H1 (cell line): Measurements from ENCODE around the gene ATXN7. TPM values are rescaled to one million over a fixed set of nuclear protein-coding genes. Genes with fewer than 3 reads are reported as not detected.

ENCODE experiments used
- CTCF ChIA-PET: fragments of 300-600 bp; sonication (Branson Sonifier 250); formaldehyde crosslinking; loops from one replicate; lab custom pipeline; 2021; ENCODE audit not compliant: partially characterized antibody; lab: Charles Lee
- POLR2A ChIA-PET: fragments of 300-600 bp; sonication (Branson Sonifier 250); formaldehyde crosslinking; loops from one replicate; lab custom pipeline; 2021; ENCODE audit warnings: inconsistent platforms; ENCODE audit not compliant: partially characterized antibody; lab: Charles Lee
- DNase-seq, 2 experiments: peaks; one replicate each; pipeline versions ENCODE4 v3.0.0 to v3.0.0-alpha.2; 2010 to 2022; ENCODE audit warnings: low spot score in 2 of 2, low read depth in 1 of 2, mixed read lengths in 1 of 2
- FAIRE-seq: peaks from 2 replicates; lab custom pipeline; 2011; peaks lifted over from hg19 to GRCh38; lab: Jason Lieb, UNC
- H2AFZ ChIP-seq: 2 replicates; pipeline ENCODE4 v1.8.1; 2012; ENCODE audit warnings: low read length, inconsistent platforms
- H2AK5ac ChIP-seq: 2 replicates; pipeline ENCODE4 v1.6.1; 2013; ENCODE audit warnings: low read depth, low read length
- H2BK120ac ChIP-seq: replicated peaks from 2 replicates; pipeline ENCODE3; 2013; ENCODE audit warnings: low read depth, low read length, inconsistent platforms
- H2BK12ac ChIP-seq: 2 replicates; pipeline ENCODE4 v1.6.1; 2013; ENCODE audit warnings: low read depth, low read length
- H2BK15ac ChIP-seq: 2 replicates; pipeline ENCODE4 v1.6.1; 2013; ENCODE audit warnings: low read length
- H2BK20ac ChIP-seq: 2 replicates; pipeline ENCODE4 v1.6.1; 2013; ENCODE audit warnings: low read length
- H2BK5ac ChIP-seq: 2 replicates; pipeline ENCODE4 v1.6.1; 2013; ENCODE audit warnings: low read depth, low read length
- H3K14ac ChIP-seq: 2 replicates; pipeline ENCODE4 v1.6.1; 2013; ENCODE audit warnings: inconsistent platforms; ENCODE audit not compliant: insufficient read length
- H3K18ac ChIP-seq: 2 replicates; pipeline ENCODE4 v1.6.1; 2013; ENCODE audit warnings: low read length; ENCODE audit errors: extremely low read depth
- H3K23ac ChIP-seq: 2 replicates; pipeline ENCODE4 v1.6.1; 2013; ENCODE audit warnings: inconsistent platforms; ENCODE audit not compliant: insufficient read length
- H3K23me2 ChIP-seq: 2 replicates; pipeline ENCODE4 v1.6.1; 2013; ENCODE audit warnings: low read depth, low read length
- H3K27ac ChIP-seq: 2 replicates; pipeline ENCODE4 v1.6.1; 2011; ENCODE audit warnings: low read depth, low read length, inconsistent platforms
- H3K27me3 ChIP-seq, 4 experiments: replicated peaks in 1 of 4; 1 replicate in 1 of 4; 2 replicates in 3 of 4; pipeline versions ENCODE4 v1.6.1 to v1.8.1; 2011 to 2013; ENCODE audit warnings: low read length in 3 of 4, mild to moderate bottlenecking in 3 of 4, inconsistent platforms in 2 of 4, mixed read lengths in 2 of 4, moderate library complexity in 1 of 4; ENCODE audit not compliant: control insufficient read depth in 3 of 4, insufficient read depth in 3 of 4; ENCODE audit errors: extremely low read depth in 1 of 4
- H3K36me3 ChIP-seq, 4 experiments: 2 replicates each; pipeline versions ENCODE4 v1.6.1 to v1.8.1; 2011 to 2013; ENCODE audit warnings: mild to moderate bottlenecking in 4 of 4, low read length in 3 of 4, moderate library complexity in 2 of 4, control low read depth in 1 of 4, inconsistent platforms in 1 of 4; ENCODE audit not compliant: insufficient read depth in 4 of 4, control insufficient read depth in 2 of 4
- H3K4ac ChIP-seq: replicated peaks from 2 replicates; pipeline ENCODE3; 2013; ENCODE audit warnings: low read length, low read depth, mixed read lengths, inconsistent platforms; ENCODE audit not compliant: insufficient read length
- H3K4me1 ChIP-seq, 4 experiments: replicated peaks in 1 of 4; 1 replicate in 1 of 4; 2 replicates in 3 of 4; pipeline versions ENCODE4 v1.6.1 to v1.8.1; 2011 to 2013; ENCODE audit warnings: low read length in 3 of 4, inconsistent platforms in 2 of 4, mixed read lengths in 1 of 4; ENCODE audit not compliant: insufficient read depth in 4 of 4, control insufficient read depth in 3 of 4
- H3K4me2 ChIP-seq, 2 experiments: 2 replicates each; pipeline versions ENCODE4 v1.6.1 to v1.8.1; 2011 to 2013; ENCODE audit warnings: low read depth in 2 of 2, low read length in 2 of 2, control low read depth in 1 of 2, inconsistent platforms in 1 of 2, mild to moderate bottlenecking in 1 of 2; ENCODE audit not compliant: insufficient read depth in 1 of 2
- H3K4me3 ChIP-seq, 4 experiments: fragments of 200-600, 300-600 bp in 1 of 4; sonication (generic), shearing (Covaris generic), sonication (Bioruptor Twin) in 1 of 4; 2 replicates each; pipeline versions ENCODE4 v1.5.1 to v1.8.1; 2011 to 2016; ENCODE audit warnings: low read length in 4 of 4, low read depth in 3 of 4, control low read depth in 2 of 4, inconsistent platforms in 2 of 4, mild to moderate bottlenecking in 2 of 4, mixed read lengths in 1 of 4, moderate library complexity in 1 of 4; ENCODE audit not compliant: insufficient read depth in 2 of 4; ENCODE audit errors: extremely low read depth in 1 of 4
- H3K56ac ChIP-seq: replicated peaks from 2 replicates; pipeline ENCODE3; 2013; ENCODE audit warnings: low read depth, mild to moderate bottlenecking, mixed read lengths, low read length, inconsistent platforms; ENCODE audit not compliant: insufficient read length
- H3K79me1 ChIP-seq: 2 replicates; pipeline ENCODE4 v1.6.1; 2013; ENCODE audit warnings: low read depth, low read length, control low read depth
- H3K79me2 ChIP-seq, 2 experiments: 2 replicates each; pipeline versions ENCODE4 v1.6.1 to v1.8.1; 2012 to 2013; ENCODE audit warnings: low read length in 2 of 2, mild to moderate bottlenecking in 2 of 2, inconsistent platforms in 1 of 2; ENCODE audit not compliant: insufficient read depth in 2 of 2, control insufficient read depth in 1 of 2
- H3K9ac ChIP-seq, 4 experiments: replicated peaks in 1 of 4; 1 replicate in 1 of 4; 2 replicates in 3 of 4; pipeline versions ENCODE4 v1.6.1 to v1.8.1; 2011 to 2013; ENCODE audit warnings: low read depth in 3 of 4, low read length in 3 of 4, control low read depth in 2 of 4, mild to moderate bottlenecking in 2 of 4, moderate library complexity in 2 of 4, inconsistent platforms in 1 of 4; ENCODE audit errors: extremely low read depth in 1 of 4
- H3K9me3 ChIP-seq, 2 experiments: 2 replicates each; pipeline versions ENCODE4 v1.6.1 to v1.8.1; 2012 to 2013; ENCODE audit warnings: mild to moderate bottlenecking in 2 of 2, moderate library complexity in 2 of 2, control low read depth in 1 of 2, inconsistent platforms in 1 of 2, low read depth in 1 of 2, low read length in 1 of 2, mixed read lengths in 1 of 2; ENCODE audit not compliant: insufficient read depth in 2 of 2
- H4K20me1 ChIP-seq, 2 experiments: replicated peaks in 1 of 2; 2 replicates each; pipeline versions ENCODE3 to v1.8.1; 2011 to 2013; ENCODE audit warnings: inconsistent platforms in 2 of 2, low read length in 2 of 2, mild to moderate bottlenecking in 1 of 2; ENCODE audit not compliant: insufficient read depth in 2 of 2, control insufficient read depth in 1 of 2
- H4K5ac ChIP-seq: 2 replicates; pipeline ENCODE4 v1.6.1; 2013; ENCODE audit warnings: low read length, low read depth, mixed read lengths, inconsistent platforms; ENCODE audit not compliant: insufficient read length
- H4K8ac ChIP-seq: 2 replicates; pipeline ENCODE4 v1.8.0; 2013; ENCODE audit warnings: mild to moderate bottlenecking, moderate library complexity, low read length, inconsistent platforms; ENCODE audit not compliant: insufficient read depth; ENCODE audit errors: extremely low read depth
- H4K91ac ChIP-seq: replicated peaks from 2 replicates; pipeline ENCODE3; 2013; ENCODE audit warnings: low read length, mixed read lengths, inconsistent platforms; ENCODE audit not compliant: insufficient read length
- ASH2L ChIP-seq: fragments of 200-600, 300-600 bp; sonication (generic); IDR thresholded peaks from one replicate; pipeline ENCODE4 v1.7.1; 2017; ENCODE audit warnings: low read length
- ATF2 ChIP-seq: IDR thresholded peaks from 2 replicates; pipeline ENCODE4 v1.6.1; 2012; ENCODE audit warnings: low read length, inconsistent platforms
- ATF3 ChIP-seq: IDR thresholded peaks from 2 replicates; pipeline ENCODE4 v1.6.1; 2011; ENCODE audit warnings: low read depth, mild to moderate bottlenecking, low read length; ENCODE audit not compliant: insufficient read depth
- BCL11A ChIP-seq, 2 experiments: IDR thresholded peaks; one replicate each; pipeline ENCODE4 v1.6.1; 2011; ENCODE audit warnings: low read depth in 2 of 2, low read length in 2 of 2, mild to moderate bottlenecking in 2 of 2
- CHD2 ChIP-seq: IDR thresholded peaks from 2 replicates; pipeline ENCODE4 v1.6.1; 2012; ENCODE audit warnings: low read length, improper control_type of control experiment
- KDM1A ChIP-seq: fragments of 200-600, 300-600 bp; sonication (generic); IDR thresholded peaks from 2 replicates; pipeline ENCODE4 v1.7.1; 2016; ENCODE audit warnings: mild to moderate bottlenecking, low read length, borderline replicate concordance
- PHF8 ChIP-seq: fragments of 200-600 bp; sonication (generic); conservative IDR thresholded peaks from 2 replicates; pipeline ENCODE4 v1.7.1; 2012; ENCODE audit warnings: low read depth, mild to moderate bottlenecking, inconsistent platforms, low read length, moderate library complexity
- POLR2AphosphoS5 ChIP-seq: IDR thresholded peaks from 2 replicates; pipeline ENCODE4 v1.6.1; 2011; ENCODE audit warnings: low read depth, low read length
- RAD21 ChIP-seq, 2 experiments: IDR thresholded peaks in 1 of 2; conservative IDR thresholded peaks in 1 of 2; 2 replicates each; pipeline ENCODE4 v1.6.1; 2011; ENCODE audit warnings: low read depth in 2 of 2, low read length in 2 of 2, improper control_type of control experiment in 1 of 2, inconsistent platforms in 1 of 2, mild to moderate bottlenecking in 1 of 2, moderate library complexity in 1 of 2
- RBBP5 ChIP-seq: IDR thresholded peaks from 2 replicates; pipeline ENCODE4 v1.7.1; 2012; ENCODE audit warnings: low read depth, mild to moderate bottlenecking, inconsistent platforms, low read length, moderate library complexity, borderline replicate concordance
- SIN3A ChIP-seq, 2 experiments: IDR thresholded peaks in 1 of 2; conservative IDR thresholded peaks in 1 of 2; 2 replicates each; pipeline ENCODE4 v1.6.1; 2011 to 2012; ENCODE audit warnings: low read length in 2 of 2, improper control_type of control experiment in 1 of 2, low read depth in 1 of 2, mild to moderate bottlenecking in 1 of 2
- WGBS, 2 experiments: shearing (Covaris generic) in 1 of 2; methylation state at CpG; one replicate each; pipeline versions ENCODE4 v1.1.6 to v1.1.7; 2013 to 2015; ENCODE audit warnings: low lambda C conversion rate in 2 of 2, mixed read lengths in 2 of 2, inconsistent platforms in 1 of 2, low coverage in 1 of 2, missing lambda C conversion rate in 1 of 2; ENCODE audit not compliant: insufficient replicate concordance in 2 of 2, insufficient coverage in 1 of 2, insufficient read length in 1 of 2; ENCODE audit errors: extremely low coverage in 1 of 2, missing lambda C conversion rate in 1 of 2; 5-methylcytosine and 5-hydroxymethylcytosine counted together
- polyA plus RNA-seq, 7 experiments: library from polyadenylated mRNA; depleted of rRNA in 3 of 7; stranded (reverse) in 5 of 7; unstranded in 2 of 7; fragments of >200 nt in 5 of 7; fragments of 200-250 nt in 2 of 7; gene quantifications; 1 replicate in 5 of 7; 2 replicates in 1 of 7; 4 replicates in 1 of 7; pipeline versions ENCODE4 v1.2.1 to v1.2.3, GENCODE V29; 2011 to 2013; ENCODE audit warnings: missing spikeins in 2 of 7, mixed read lengths in 2 of 7
- total RNA-seq: library from RNA; stranded (reverse); fragmentation: NEBNext Ultra II Directional; extraction: Animal tissue kit (Norgen Biotek cat#: 25700); gene quantifications from 2 replicates; pipeline ENCODE4 v1.2.1, GENCODE V29; 2021

The ATXN7 gene
- total and polyA plus RNA-seq, 2 of the 8 experiments (the other 6 are each of a cell fraction or from before 2014, with no cell fraction given) = 15.5 to 16.8 TPM

GRCh38 chr3:64038253-64038767, 174.6 kb downstream of the ATXN7 start:
- no peak overlapping the region for H4K5ac ChIP-seq
- TF ChIP-seq SIN3A (conservative IDR thresholded peaks at IDR 0.05 in 1 of 2, IDR thresholded peaks at IDR 0.05 in 1 of 2; ENCODE audit: low read depth in 1 of 2, low read length in 2 of 2) (no peak), PHF8 (no peak), RAD21 (IDR thresholded peaks at IDR 0.05 in 1 of 2, conservative IDR thresholded peaks at IDR 0.05 in 1 of 2; ENCODE audit: low read depth in 2 of 2, low read length in 2 of 2) (no peak), ASH2L (no peak), POLR2AphosphoS5 (no peak), ATF2 (no peak), CHD2 (no peak), KDM1A (no peak), ATF3 (no peak), RBBP5 (no peak), BCL11A (IDR thresholded peaks at IDR 0.05; ENCODE audit: low read depth in 2 of 2, low read length in 2 of 2) (no peak)
- TF ChIP-seq, all 59 proteins: peak for 0
- H4K8ac ChIP-seq = no peak overlapping the region
- no peak overlapping the region for H3K18ac ChIP-seq
- no peak overlapping the region for H2BK5ac ChIP-seq
- ChIA-PET CTCF (interaction anchor here (0.6 to 2.1 kb wide), 7 partner anchors 8 to 446 kb away, joined by 3 to 12 read pairs (median 3); no protein-coding TSS in a partner anchor), POLR2A (no interaction called here)
- H3K79me1 ChIP-seq = no peaks in the 10 kb centered on the region
- no peaks in the 10 kb centered on the region for H3K4me1 ChIP-seq
- H3K9ac ChIP-seq = no peak overlapping the region
- H2BK20ac ChIP-seq = no peak overlapping the region
- no peaks in the 10 kb centered on the region for H3K27me3 ChIP-seq
- no peaks in the 10 kb centered on the region for H3K36me3 ChIP-seq
- no peak overlapping the region for H2BK12ac ChIP-seq
- no peak overlapping the region for H2AFZ ChIP-seq
- no peak overlapping the region for H3K4me2 ChIP-seq
- no peak overlapping the region for H3K4ac ChIP-seq
- H3K27ac ChIP-seq = no peak overlapping the region
- H3K79me2 ChIP-seq = no peaks in the 10 kb centered on the region
- H2AK5ac ChIP-seq = no peak overlapping the region
- H4K91ac ChIP-seq = no peak overlapping the region
- H4K20me1 ChIP-seq = no peaks in the 10 kb centered on the region
- H3K23ac ChIP-seq = no peak overlapping the region
- H3K23me2 ChIP-seq = no peaks in the 10 kb centered on the region
- no peaks in the 10 kb centered on the region for H3K9me3 ChIP-seq
- no peak overlapping the region for H3K56ac ChIP-seq
- H3K4me3 ChIP-seq = no peak overlapping the region
- FAIRE-seq (no peak), DNase-seq (no peak)
- WGBS, 2 experiments = 82% methylated on average over 4 of the region's 4 CpGs; no CpG with 5 or more reads in 1 of the 2 experiments
- no peak overlapping the region for H2BK120ac ChIP-seq
- no peak overlapping the region for H2BK15ac ChIP-seq
- no peak overlapping the region for H3K14ac ChIP-seq
